HG02970 (cell line): Measurements from ENCODE around the gene CCDC187.
"Not testable (repeated sequence)": the region's sequence is repeated elsewhere in the genome, so short reads cannot be mapped to it uniquely, and the experiment has no call there.

Experiments
- ATAC-seq: cut with Tn5 transposase; IDR thresholded peaks from one replicate; pipeline ENCODE4 v1.9.1; 2021; ENCODE audit warnings: mild to moderate bottlenecking, moderate library complexity, moderate number of reproducible peaks; ENCODE audit not compliant: unreplicated experiment, low FRiP score

The CCDC187 gene

GRCh38 chr9:136303825-136304416 is at the start of gene CCDC187:
TSS of gene CCDC187 (minus strand) at chr9:136304094. CDS start at chr9:136303830, 264 bp downstream.
- ATAC-seq = no peak

- no peak for ATAC-seq
Observed at GRCh38 chr9:136353088-136353487, 49.2 kb upstream of the CCDC187 start.

GRCh38 chr9:136352682-136353081 is 48.8 kb upstream of the CCDC187 start:
- no peak for ATAC-seq

GRCh38 chr9:136351868-136352267 is 48.0 kb upstream of the CCDC187 start:
- not testable (repeated sequence) for ATAC-seq

- no peak for ATAC-seq
Observed at GRCh38 chr9:136351252-136351800, 47.4 kb upstream of the CCDC187 start.

GRCh38 chr9:136349546-136349945 is 45.7 kb upstream of the CCDC187 start:
- no peak for ATAC-seq

- ATAC-seq = no peak
Observed at GRCh38 chr9:136348691-136349090, 44.8 kb upstream of the CCDC187 start.

- ATAC-seq = no peak
Observed at GRCh38 chr9:136347472-136348256, 43.8 kb upstream of the CCDC187 start.

- ATAC-seq = no peak
Observed at GRCh38 chr9:136346927-136347465, 43.1 kb upstream of the CCDC187 start.

GRCh38 chr9:136346157-136346481 is 42.2 kb upstream of the CCDC187 start:
- no peak for ATAC-seq

- no peak for ATAC-seq
Observed at GRCh38 chr9:136345281-136346156, 41.6 kb upstream of the CCDC187 start.

- no peak for ATAC-seq
Observed at GRCh38 chr9:136344544-136345280, 40.8 kb upstream of the CCDC187 start.

- no peak for ATAC-seq
Observed at GRCh38 chr9:136343884-136344269, 40.0 kb upstream of the CCDC187 start.

- ATAC-seq = no peak
Observed at GRCh38 chr9:136343121-136343883, 39.4 kb upstream of the CCDC187 start.

- ATAC-seq = no peak
Observed at GRCh38 chr9:136342181-136343120, 38.6 kb upstream of the CCDC187 start.

- ATAC-seq = no peak
Observed at GRCh38 chr9:136341769-136342168, 37.9 kb upstream of the CCDC187 start.

- ATAC-seq = no peak
Observed at GRCh38 chr9:136341042-136341655, 37.3 kb upstream of the CCDC187 start.
